Left forelimb (tissue), 1 donor: ENCODE results near the gene YTHDC2.

Experiments used
- DNase-seq: peaks from one replicate; pipeline ENCODE4 v3.0.0-alpha.2; 2018; ENCODE audit warnings: low spot score

The YTHDC2 gene

DNA sequence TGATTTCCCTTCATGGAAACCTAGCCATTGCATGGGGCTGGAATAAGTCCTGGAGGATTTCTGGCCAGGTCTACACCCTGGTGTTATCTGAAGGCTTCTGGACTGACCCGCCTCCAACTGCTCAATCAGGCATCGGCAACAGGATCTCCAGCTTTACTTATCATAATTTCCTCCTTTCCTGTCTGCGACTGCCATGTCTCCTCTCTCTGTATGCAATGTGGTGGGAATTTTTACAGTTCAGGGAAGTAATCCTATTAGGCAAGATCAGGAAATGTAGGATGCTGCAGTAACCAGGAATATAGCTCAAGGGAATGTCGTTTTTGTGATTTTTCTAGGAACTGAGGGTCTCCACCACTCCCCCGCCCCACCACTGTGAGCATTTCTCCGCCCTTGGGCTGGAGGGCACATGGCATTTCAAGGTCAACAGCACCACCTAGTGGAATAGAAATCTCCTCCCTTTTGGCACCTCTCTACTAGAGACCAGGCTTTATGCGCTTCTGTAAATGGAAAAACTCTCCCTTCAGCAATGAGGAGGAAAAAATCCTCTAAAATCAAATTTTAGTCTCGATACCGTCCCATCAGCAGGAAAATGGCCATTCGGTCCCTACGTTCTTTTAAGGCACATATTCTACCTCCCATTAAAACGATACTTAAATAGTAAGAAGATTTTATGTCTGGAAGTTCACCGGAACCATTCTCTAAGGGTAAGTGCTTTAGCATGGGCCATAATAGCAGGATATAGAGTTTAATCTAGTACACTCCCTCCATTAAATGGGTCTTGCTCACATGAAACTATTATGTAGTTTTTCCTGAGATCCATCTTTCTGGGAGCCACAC lies 93.0 kb downstream of the YTHDC2 start:
- DNase-seq: no peak

DNA sequence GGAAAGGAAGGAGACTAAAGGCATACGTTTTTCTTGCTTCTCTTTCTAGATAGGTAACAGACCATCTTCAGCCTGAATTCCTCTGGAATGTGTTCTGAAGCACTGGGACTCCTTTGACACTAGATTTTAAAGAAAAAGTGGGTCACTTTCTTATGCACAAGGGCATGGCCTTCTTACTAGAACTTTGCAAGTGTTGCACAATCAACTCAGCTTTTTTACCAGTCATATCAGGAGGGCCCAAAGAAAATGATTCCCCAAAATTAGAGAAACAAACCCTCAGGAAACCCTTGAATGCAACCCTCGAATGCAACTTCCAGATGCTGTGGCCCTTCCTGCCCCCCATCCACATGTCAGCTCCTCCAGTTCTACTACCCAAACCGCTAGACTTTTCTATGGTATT lies 93.9 kb downstream of the YTHDC2 start:
- no peak for DNase-seq

DNA sequence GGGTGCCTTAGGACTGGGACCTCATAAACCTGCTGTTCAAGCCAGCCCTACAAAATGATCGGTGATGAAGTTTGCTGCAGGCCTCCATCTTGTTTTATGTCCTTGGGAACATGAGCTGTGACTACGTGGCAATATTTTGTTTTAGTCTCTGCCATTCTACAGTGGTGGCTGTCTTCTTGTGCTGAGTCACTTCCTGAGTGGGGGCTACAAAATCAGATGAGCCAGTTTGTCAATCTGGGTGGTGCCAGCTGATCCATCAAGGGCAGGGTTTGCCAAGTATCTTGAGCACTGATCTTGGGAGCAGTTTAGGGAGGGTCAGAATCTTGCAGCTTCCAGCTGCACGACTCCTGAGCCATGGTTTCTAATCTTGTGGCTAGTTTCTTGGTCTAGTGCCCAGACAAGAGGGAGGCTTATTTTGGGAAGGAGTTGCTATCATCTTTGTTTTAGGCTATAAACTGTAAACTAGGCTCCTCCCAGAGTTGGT lies 94.7 kb downstream of the YTHDC2 start:
- no peak for DNase-seq

DNA sequence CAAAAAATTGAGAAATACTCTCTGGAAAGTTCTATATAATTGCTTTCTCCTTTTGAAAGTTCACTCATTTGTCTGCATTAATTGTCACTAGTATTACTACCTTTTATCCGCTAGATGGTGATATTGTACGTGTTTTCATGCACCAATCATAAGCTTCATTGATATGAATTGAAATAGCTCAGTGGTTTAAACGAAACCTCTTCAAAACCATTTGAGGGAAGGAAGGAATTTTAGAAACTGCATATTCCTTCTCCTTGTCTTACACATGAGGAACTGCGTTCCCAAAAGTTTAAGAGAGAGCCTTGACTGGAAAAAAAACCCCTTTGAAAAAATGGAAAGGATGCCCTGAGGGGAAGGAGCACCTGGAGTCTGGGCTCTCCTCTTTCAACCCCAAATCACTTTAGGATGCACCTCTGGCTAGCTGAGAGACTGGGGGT lies 98.6 kb downstream of the YTHDC2 start:
- DNase-seq: no peak

DNA sequence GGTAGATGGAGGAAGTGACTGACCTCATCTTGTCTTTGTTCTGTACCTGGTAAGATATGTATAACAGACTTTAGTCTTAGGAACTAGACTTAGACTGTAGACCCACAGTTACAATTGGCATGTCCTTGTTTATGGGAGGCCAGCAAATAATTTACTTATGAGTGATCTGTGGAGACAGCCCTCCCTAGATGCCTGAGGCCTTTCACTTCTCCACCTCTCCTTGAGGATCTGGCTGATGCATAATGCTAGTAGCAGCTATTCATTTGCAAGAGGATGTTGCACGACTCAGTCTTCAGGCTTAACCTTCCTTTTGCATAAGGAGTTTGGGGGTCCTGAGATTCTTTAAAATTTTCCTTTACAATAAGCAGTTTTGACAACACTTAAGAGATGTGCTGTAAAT lies 100.7 kb downstream of the YTHDC2 start:
- DNase-seq: no peak

DNA sequence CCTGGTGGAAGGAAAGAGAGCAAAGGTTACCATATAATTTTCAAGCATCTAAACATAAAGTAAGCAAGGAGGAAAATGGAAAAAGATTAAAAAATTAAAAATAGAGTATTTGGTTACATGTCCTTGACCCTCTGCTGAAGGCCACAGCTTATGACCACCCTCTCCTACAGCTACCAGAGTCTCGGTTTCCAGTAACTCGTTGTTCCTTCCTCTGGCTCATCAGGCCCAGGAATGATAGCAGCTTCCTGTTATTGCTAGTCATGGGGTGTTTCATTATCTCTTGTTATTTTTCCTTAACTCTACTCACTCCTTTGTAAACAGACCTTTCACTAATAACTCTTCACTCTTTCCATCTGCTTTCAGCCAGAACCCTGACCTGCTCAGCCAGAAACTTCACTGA lies 102.2 kb downstream of the YTHDC2 start:
- no peak for DNase-seq

DNA sequence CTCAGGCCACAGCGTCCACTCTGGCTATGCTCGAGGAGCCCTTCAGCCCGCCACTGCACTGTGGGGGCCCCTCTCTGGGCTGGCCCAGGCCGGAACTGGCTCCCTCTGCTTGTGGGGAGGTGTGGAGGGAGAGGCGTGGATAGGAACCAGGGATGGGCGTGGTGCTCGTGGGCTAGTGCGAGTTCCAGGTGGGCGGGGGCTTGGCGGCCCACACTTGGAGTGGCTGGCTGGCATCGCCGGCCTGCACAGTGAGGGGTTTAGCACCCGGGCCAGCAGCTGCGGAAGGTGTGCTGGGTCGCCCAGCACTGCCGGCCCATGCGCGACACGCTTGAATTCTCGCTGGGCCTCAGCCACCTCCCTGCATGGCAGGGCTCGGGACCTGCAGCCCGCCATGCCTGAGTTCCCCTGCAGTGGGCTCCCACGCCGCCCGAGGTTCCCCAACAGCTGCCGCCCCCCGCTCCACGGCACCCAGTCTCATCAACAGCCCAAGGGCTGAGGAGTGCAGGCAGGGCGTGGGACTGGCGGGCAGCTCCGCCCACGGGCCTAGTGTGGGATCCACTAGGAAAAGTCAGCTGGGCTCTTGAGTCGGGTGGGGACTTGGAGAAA lies 103.8 kb downstream of the YTHDC2 start:
- DNase-seq: no peak

DNA sequence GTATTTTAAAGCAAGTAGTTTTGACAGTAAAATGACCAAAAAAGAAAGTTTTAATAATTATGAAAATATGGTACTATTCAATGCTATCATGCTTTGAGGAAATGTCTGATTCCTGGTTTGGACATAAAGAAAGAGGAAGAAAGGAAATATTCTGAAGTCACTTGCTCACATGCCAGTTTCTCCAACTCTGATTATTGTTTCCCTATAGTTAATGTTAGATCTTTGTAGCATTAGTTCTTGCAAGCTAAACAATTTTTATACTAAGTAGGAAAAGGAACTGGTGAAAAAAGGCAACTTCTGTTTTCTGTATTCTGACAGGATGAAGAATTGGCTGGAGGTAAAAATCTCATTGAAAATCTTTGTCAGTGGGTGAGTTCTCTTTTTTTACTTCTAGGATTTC lies 119.5 kb downstream of the YTHDC2 start:
- DNase-seq: no peak

DNA sequence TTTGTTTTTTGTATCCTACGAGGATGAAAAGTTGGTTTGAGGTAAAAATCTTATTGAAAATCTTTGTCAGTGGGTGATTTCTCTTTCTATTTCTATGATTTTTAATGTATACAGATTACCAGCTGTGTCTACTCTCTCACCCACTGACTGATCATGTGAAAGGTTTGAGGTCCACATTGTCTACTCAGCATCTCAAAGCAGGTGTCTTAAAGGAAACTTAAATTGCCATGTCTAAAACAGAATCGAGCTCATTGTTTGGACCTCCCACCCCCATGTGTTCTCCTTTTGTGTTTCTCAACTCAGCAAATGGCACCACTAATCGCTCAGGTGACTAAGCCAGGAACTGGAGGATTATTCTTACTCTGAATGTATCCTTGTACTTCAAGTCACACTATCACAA lies 121.5 kb downstream of the YTHDC2 start:
- no peak for DNase-seq

DNA sequence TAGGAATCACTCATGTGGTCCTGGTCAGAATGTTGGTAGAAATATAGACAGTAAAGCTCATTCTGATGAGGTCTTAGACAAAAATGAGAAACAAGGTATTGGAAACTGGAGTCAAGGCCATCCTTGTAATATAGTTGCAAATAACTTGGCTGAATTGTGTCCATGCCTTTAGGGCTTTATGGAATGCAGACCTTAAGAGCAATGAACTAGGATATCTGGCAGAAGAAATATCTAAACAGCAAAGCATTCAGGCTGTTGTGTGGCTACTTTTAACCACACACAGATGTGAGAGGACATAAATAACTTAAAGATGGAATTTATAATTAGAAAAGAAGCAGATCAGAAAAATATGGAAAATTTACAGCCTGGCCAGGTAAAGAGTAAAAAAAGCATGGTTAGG lies 128.2 kb downstream of the YTHDC2 start:
- DNase-seq: no peak
